K562 (cell line): Measurements from ENCODE around the gene LAMA1.

Experiments
- EP300 ChIP-seq: IDR thresholded peaks from 2 replicates; pipeline ENCODE4 v1.6.1; 2012; ENCODE audit warnings: low read length, improper control_type of control experiment
- NELFE ChIP-seq: IDR thresholded peaks from 2 replicates; pipeline ENCODE4 v1.6.1; 2011; ENCODE audit warnings: mild to moderate bottlenecking; ENCODE audit not compliant: insufficient read depth, insufficient read length
- POLR2A ChIP-seq: fragments of 450-650 bp; conservative IDR thresholded peaks from 2 replicates; pipeline ENCODE4 v1.6.1; 2016
- SPI1 ChIP-seq: IDR thresholded peaks from 2 replicates; pipeline ENCODE4 v1.6.1; 2011; ENCODE audit warnings: low read depth, low read length, control low read depth, borderline replicate concordance
- TEAD1 ChIP-seq, 2 experiments: fragments of 450-650 bp in 1 of 2; sonication (generic) in 1 of 2; formaldehyde crosslinking; IDR thresholded peaks; 2 replicates each; pipeline versions ENCODE4 v1.4.0 to v1.8.0; 2020 to 2022; ENCODE audit warnings: mild to moderate bottlenecking in 2 of 2, missing genetic modification reagents in 1 of 2
- ZNF174 ChIP-seq: fragments of 250-450 bp; sonication (Bioruptor Pico); IDR thresholded peaks from 2 replicates; pipeline ENCODE4 v1.4.0; 2020; ENCODE audit warnings: mild to moderate bottlenecking
- TF ChIP-seq, protein P1 (sequence below), 3 experiments: IDR thresholded peaks in 2 of 3; conservative IDR thresholded peaks in 1 of 3; 2 replicates each; pipeline ENCODE4 v1.5.1; 2011 to 2012; ENCODE audit warnings: low read length in 3 of 3, mild to moderate bottlenecking in 3 of 3, control low read depth in 2 of 3, improper control_type of control experiment in 1 of 3, inconsistent platforms in 1 of 3, low read depth in 1 of 3, mixed read lengths in 1 of 3, moderate library complexity in 1 of 3; ENCODE audit not compliant: insufficient read depth in 2 of 3
- TF ChIP-seq, protein P2 (sequence below): fragments of 150-350 bp; conservative IDR thresholded peaks from 2 replicates; pipeline ENCODE4 v1.6.1; 2014; ENCODE audit warnings: low read length

- no peak for TF ChIP-seq SPI1
- no peak for TF ChIP-seq ZNF174
- TF ChIP-seq, protein P1, sequence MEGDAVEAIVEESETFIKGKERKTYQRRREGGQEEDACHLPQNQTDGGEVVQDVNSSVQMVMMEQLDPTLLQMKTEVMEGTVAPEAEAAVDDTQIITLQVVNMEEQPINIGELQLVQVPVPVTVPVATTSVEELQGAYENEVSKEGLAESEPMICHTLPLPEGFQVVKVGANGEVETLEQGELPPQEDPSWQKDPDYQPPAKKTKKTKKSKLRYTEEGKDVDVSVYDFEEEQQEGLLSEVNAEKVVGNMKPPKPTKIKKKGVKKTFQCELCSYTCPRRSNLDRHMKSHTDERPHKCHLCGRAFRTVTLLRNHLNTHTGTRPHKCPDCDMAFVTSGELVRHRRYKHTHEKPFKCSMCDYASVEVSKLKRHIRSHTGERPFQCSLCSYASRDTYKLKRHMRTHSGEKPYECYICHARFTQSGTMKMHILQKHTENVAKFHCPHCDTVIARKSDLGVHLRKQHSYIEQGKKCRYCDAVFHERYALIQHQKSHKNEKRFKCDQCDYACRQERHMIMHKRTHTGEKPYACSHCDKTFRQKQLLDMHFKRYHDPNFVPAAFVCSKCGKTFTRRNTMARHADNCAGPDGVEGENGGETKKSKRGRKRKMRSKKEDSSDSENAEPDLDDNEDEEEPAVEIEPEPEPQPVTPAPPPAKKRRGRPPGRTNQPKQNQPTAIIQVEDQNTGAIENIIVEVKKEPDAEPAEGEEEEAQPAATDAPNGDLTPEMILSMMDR (IDR thresholded peaks at IDR 0.05 in 2 of 3, conservative IDR thresholded peaks at IDR 0.05 in 1 of 3; ENCODE audit: insufficient read depth in 2 of 3, low read depth in 1 of 3, low read length in 3 of 3) = no peak
- no peak for TF ChIP-seq NELFE
- no peak for TF ChIP-seq POLR2A
- TF ChIP-seq, protein P2, sequence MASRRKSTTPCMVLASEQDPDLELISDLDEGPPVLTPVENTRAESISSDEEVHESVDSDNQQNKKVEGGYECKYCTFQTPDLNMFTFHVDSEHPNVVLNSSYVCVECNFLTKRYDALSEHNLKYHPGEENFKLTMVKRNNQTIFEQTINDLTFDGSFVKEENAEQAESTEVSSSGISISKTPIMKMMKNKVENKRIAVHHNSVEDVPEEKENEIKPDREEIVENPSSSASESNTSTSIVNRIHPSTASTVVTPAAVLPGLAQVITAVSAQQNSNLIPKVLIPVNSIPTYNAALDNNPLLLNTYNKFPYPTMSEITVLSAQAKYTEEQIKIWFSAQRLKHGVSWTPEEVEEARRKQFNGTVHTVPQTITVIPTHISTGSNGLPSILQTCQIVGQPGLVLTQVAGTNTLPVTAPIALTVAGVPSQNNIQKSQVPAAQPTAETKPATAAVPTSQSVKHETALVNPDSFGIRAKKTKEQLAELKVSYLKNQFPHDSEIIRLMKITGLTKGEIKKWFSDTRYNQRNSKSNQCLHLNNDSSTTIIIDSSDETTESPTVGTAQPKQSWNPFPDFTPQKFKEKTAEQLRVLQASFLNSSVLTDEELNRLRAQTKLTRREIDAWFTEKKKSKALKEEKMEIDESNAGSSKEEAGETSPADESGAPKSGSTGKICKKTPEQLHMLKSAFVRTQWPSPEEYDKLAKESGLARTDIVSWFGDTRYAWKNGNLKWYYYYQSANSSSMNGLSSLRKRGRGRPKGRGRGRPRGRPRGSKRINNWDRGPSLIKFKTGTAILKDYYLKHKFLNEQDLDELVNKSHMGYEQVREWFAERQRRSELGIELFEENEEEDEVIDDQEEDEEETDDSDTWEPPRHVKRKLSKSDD = no peak
- TF ChIP-seq TEAD1 (CRISPR knock-in tag; IDR thresholded peaks at IDR 0.05) = no peak
- TF ChIP-seq EP300 = no peak
These were observed 40.2 kb upstream of the LAMA1 start for GRCh38 chr18:7157760-7158159.
